Epithelial cell of esophagus (primary cell): Measurements from ENCODE around the gene PLCD4.

Experiments used
- DNase-seq: peaks from one replicate; pipeline ENCODE4 v3.0.0; 2010; ENCODE audit warnings: low read depth
- H3K4me3 ChIP-seq: 2 replicates; pipeline ENCODE4 v1.5.1; 2011; ENCODE audit warnings: mild to moderate bottlenecking, low read length, control low read depth
- CTCF ChIP-seq: IDR thresholded peaks from 2 replicates; pipeline ENCODE4 v1.5.1; 2011; ENCODE audit warnings: low read depth, mild to moderate bottlenecking, low read length, control low read depth, inconsistent platforms; ENCODE audit not compliant: insufficient read depth; ENCODE audit errors: missing control alignments

Gene PLCD4

DNA sequence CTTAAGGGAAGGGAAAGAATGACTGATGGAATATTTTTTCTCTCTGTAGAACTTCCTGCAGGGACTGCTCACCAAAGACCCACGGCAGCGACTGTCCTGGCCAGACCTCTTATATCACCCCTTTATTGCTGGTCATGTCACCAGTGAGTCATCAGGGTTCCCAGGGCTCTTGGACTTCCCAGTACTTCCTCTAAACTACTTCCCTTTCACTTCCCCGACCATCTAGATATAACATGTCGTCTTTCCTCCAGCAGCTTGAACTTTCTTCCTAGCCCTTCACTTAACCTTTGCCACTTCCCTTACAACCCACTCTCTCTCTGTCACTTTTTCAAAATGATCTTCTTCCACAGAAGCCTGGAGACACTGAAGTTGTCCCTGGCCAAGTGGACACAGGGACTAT, 71.4 kb downstream of the PLCD4 start:
- DNase-seq: no peak
- no peak for TF ChIP-seq CTCF
- H3K4me3 ChIP-seq: no peak overlapping the region

GRCh38 chr2:218680061-218680460, 72.4 kb downstream of the PLCD4 start:
- H3K4me3 ChIP-seq: no peak overlapping the region
- DNase-seq: no peak
- no peak for TF ChIP-seq CTCF
